HG02884 (cell line): ENCODE results near the gene FBXL13.
"Not testable (repeated sequence)": the region's sequence is repeated elsewhere in the genome, so short reads cannot be mapped to it uniquely, and the experiment has no call there.

Experiments
- ATAC-seq: cut with Tn5 transposase; IDR thresholded peaks from one replicate; pipeline ENCODE4 v1.9.1; 2021; ENCODE audit warnings: mild to moderate bottlenecking, moderate library complexity; ENCODE audit not compliant: unreplicated experiment

The FBXL13 gene

GRCh38 chr7:102988088-102988487 lies 86.5 kb downstream of the FBXL13 start:
- ATAC-seq, result no peak

- ATAC-seq, result no peak
Measured at GRCh38 chr7:102985176-102985783, 89.3 kb downstream of the FBXL13 start.

- ATAC-seq, result no peak
Measured at GRCh38 chr7:102983602-102984001, 91.0 kb downstream of the FBXL13 start.

DNA sequence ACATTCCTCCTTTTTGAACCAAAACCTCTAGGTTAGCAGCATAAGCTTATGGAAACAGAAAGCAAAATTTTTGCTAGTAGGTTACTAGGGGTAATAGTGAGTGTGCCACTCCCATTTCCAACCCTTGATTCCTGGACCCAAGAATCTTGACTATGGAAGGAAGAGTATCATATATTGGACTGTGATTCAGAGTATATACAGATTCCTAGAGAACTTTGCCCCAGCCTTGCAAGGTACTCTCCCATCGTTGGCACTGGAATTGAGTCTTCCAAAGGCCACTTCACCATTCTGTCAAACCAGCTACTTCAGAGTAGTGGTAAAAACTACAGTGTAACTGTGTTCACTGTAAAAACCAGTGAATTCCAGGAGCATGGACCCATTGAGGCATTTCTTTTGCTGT lies 92.4 kb downstream of the FBXL13 start:
- ATAC-seq, result no peak

- ATAC-seq, result no peak
Measured at GRCh38 chr7:102981451-102981850, 93.1 kb downstream of the FBXL13 start.

- no peak for ATAC-seq
Measured at GRCh38 chr7:102979670-102980069, 94.9 kb downstream of the FBXL13 start.

DNA sequence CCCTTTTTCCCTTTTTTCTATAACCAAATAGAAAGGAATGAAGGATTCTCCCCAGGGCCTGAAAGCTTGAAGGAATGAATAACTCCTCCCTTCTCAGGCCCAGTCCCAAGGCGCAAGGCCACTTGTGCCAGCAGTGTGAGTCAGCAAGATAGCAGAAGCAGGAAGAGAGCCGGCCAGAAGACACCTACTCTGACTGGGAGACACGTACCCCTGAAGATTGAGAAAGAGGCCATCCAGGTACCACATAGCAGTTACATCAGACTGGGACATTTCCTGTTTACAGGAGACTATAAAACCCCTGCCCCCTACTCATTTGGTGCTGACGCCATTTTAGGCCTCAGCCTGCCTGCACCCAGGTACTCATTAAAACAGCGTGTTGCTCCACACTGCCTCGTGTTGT lies 96.3 kb downstream of the FBXL13 start:
- no peak for ATAC-seq

- not testable (repeated sequence) for ATAC-seq
Measured at GRCh38 chr7:102977586-102977985, 97.0 kb downstream of the FBXL13 start.

DNA sequence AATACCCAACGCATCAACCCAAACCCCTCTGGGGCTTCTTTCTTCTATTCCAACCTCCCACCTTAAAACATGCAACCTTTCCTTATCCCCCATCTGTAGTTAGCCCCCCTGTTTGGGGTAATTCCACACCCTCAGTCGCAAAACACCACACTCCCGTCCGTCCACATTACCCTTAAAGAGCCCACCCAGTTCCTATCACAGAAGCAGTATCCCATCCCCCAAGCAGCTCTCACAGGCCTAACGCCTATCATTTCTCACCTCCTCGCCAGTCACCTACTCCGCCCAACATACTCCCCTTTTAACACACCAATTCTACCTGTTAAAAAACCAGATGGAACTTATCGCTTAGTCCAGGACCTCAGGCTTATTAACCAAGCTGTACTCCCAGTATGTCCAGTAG lies 98.1 kb downstream of the FBXL13 start:
- no peak for ATAC-seq

GRCh38 chr7:102975854-102976253 lies 98.7 kb downstream of the FBXL13 start:
- ATAC-seq, result no peak

- no peak for ATAC-seq
Measured at GRCh38 chr7:102974366-102975236, 100.0 kb downstream of the FBXL13 start.

DNA sequence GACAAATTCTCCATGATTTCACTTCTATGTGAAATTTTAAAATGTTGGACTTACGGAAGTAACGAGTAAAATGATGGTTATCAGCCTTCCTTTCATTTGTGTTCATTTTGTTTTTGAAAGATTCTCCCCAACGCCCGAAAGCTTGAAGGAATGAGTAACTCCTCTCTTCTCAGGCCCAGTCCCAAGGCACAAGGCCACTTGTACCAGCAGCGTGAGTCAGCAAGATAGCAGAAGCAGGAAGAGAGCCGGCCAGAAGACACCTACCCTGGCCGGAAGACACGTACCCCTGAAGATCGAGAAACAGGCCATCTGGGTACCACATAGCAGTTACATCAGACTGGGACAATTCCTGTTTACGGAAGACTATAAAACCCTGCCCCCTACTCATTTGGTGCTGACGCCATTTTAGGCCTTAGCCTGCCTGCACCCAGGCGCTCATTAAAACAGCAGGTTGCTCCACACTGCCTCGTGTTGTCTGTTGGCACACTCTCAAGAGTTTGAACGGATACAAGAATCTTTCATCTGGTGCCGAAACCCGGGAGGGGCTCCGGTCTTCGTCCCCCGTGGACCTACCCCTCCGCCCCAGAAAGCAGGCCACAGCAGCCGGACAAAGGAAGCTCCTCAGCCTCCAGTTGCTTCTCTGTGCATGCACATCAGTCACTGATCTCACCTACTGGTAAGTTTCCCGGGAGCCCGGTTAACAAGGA lies 101.3 kb downstream of the FBXL13 start:
- no peak for ATAC-seq

DNA sequence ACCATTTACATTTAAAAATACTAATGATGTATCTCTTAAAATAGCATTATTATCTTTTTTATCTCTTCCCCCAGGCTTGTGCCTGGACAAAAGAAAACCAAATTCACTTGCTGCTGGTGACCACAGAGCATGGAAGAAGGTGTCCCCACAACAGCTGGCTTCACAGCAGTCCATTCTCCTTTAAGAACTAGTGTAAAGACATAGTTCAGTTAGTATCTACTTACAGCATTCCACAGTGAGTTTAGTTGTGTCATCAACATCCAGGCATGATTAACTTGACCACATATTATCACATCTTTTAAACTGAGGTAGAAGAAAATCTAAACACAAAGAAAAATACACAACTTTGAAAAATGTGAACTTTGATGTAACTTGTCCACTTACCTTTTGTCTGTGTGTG lies 106.8 kb downstream of the FBXL13 start:
- ATAC-seq, result no peak

GRCh38 chr7:102966465-102966864 lies 108.1 kb downstream of the FBXL13 start:
- ATAC-seq, result no peak

- not testable (repeated sequence) for ATAC-seq
Measured at GRCh38 chr7:102961993-102962392, 112.6 kb downstream of the FBXL13 start.

DNA sequence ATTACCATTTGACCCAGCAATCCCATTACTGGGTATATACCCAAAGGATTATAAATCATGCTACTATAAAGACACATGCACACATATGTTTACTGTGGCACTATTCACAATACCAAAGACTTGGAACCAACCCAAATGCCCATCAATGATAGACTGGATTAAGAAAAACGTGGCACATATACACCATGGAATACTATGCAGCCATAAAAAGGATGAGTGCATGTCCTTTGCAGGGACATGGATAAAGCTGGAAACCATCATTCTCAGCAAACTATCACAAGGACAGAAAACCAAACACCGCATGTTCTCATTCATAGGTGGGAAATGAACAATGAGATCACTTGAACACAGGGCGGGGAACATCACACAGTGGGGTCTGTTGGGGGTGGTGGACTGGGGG lies 116.6 kb downstream of the FBXL13 start:
- not testable (repeated sequence) for ATAC-seq

GRCh38 chr7:102954359-102954758 lies 120.2 kb downstream of the FBXL13 start:
- not testable (repeated sequence) for ATAC-seq

DNA sequence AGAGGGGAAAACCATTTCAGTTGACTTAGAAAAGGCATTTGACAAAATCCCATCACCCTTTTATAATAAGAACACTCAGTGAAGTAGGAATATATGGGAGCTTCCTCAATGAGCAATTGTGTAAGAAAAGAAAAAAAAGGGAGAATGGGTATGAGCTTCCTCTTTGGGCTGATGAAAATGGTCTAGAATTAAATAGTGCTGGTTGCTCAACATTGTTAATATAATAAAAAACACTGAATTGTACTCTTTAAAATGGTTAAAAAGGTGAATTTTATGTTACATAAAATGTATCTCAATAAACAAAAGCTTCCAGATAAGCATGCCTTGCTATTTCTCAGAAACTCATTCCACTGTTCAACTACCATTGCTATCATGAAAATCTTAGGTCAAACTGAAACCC lies 121.2 kb downstream of the FBXL13 start:
- no peak for ATAC-seq

GRCh38 chr7:102951839-102952238 lies 122.8 kb downstream of the FBXL13 start:
- ATAC-seq, result no peak

- ATAC-seq, result no peak
Measured at GRCh38 chr7:102944241-102944640, 130.4 kb downstream of the FBXL13 start.

DNA sequence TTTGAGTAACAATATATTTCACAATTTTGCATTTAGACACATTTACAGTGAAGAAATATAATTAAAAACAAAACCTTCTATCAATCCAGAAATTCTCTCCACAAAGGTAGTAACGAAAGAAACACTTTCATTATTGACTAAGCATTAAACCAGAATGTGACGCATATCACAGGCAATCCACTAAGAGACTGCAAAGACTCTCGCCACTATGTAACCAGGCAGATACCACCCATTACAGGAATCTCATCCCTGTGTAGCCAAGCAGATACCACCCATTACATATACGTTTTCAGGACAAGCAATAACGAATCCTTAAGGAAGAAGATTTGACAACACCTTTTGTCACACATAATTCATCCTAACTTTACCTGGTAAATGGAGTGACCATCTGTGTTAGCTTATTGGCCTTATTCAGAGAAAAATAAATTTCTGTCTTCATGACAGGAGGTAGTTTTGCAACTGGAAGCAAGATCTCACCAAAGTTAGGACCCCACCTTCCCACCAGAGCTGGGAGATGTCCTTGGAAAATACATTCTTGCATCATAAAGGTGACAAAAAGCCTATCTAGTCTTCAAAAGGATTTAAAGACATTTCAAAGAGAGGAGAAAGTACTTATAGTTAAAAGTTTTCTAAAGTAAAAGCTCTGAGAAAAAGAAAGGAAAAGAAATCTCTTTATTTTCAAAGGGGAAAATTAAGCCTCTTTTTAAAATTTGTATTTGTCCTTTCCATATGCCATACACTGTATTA lies 131.0 kb downstream of the FBXL13 start:
- no peak for ATAC-seq
